Measurements from ENCODE around the gene GPR183. TPM values are rescaled to one million over a fixed set of nuclear protein-coding genes. Genes with fewer than 3 reads are reported as not detected.

GPR183 gene
- total RNA-seq, 4 donors from 2014 or later, result 6.0 to 185 (median 41.9) TPM

- no peak for TF ChIP-seq CTCF (IDR thresholded peaks at IDR 0.05; ENCODE audit: low read depth)
Measured at GRCh38 chr13:99290894-99291293, 16.3 kb downstream of the GPR183 start.

- TF ChIP-seq CTCF (IDR thresholded peaks at IDR 0.05; ENCODE audit: low read depth), result no peak
Measured at GRCh38 chr13:99289674-99290337, 17.4 kb downstream of the GPR183 start.

GRCh38 chr13:99289271-99289670 lies 17.9 kb downstream of the GPR183 start:
- no peak for TF ChIP-seq CTCF (IDR thresholded peaks at IDR 0.05; ENCODE audit: low read depth)

GRCh38 chr13:99288089-99288488 lies 19.1 kb downstream of the GPR183 start:
- no peak for TF ChIP-seq CTCF (IDR thresholded peaks at IDR 0.05; ENCODE audit: low read depth)

GRCh38 chr13:99287551-99287950 lies 19.6 kb downstream of the GPR183 start:
- no peak for TF ChIP-seq CTCF (IDR thresholded peaks at IDR 0.05; ENCODE audit: low read depth)

- no peak for TF ChIP-seq CTCF (IDR thresholded peaks at IDR 0.05; ENCODE audit: low read depth)
Measured at GRCh38 chr13:99285432-99286182, 21.6 kb downstream of the GPR183 start.

All from subcutaneous adipose tissue (tissue), 4 donors.